ENCODE results near the gene HS3ST6.

Gene HS3ST6

GRCh38 chr16:1874854-1875253 lies 43.4 kb downstream of the HS3ST6 start:
- Histone ChIP-seq H3K4ac (ENCODE audit: low read depth in 1 of 2, low read length in 2 of 2) (no peak overlapping the region), H3K79me1 (replicated peaks; ENCODE audit: low read length, poor library complexity, severe bottlenecking) (no peaks in the 10 kb centered on the region), H3K4me1 (ENCODE audit: control insufficient read depth, insufficient read depth, low read depth, low read length) (peaks cover 14% of the 10 kb centered on the region), H2BK120ac (ENCODE audit: low read depth, low read length) (no peak overlapping the region), H3K23ac (ENCODE audit: low read length in 2 of 2) (no peak overlapping the region), H3K27ac (ENCODE audit: low read length, poor library complexity, severe bottlenecking) (no peak overlapping the region), H3K4me3 (ENCODE audit: insufficient read depth in 1 of 2, low read depth in 1 of 2, low read length in 2 of 2) (no peak overlapping the region), H2AFZ (ENCODE audit: low read depth, low read length) (no peak overlapping the region), H3K36me3 (ENCODE audit: control insufficient read depth in 1 of 2, insufficient read depth in 2 of 2, low read depth in 1 of 2, low read length in 2 of 2) (no peaks in the 10 kb centered on the region), H3K18ac (ENCODE audit: low read depth in 1 of 2, low read length in 2 of 2) (no peak overlapping the region), H3K27me3 (ENCODE audit: control insufficient read depth in 1 of 2, insufficient read depth in 1 of 2, low read length in 2 of 2) (peaks cover 5 to 57% of the 10 kb centered on the region in 2 experiments), H2BK12ac (ENCODE audit: low read length in 2 of 2) (no peak overlapping the region), H4K91ac (ENCODE audit: low read length) (no peak overlapping the region), H2BK15ac (ENCODE audit: low read depth, poor library complexity, severe bottlenecking) (no peak overlapping the region), H3K9ac (ENCODE audit: low read length) (no peak overlapping the region), H3K4me2 (ENCODE audit: low read length, poor library complexity, severe bottlenecking) (peak overlapping the region; percentile 40), H2AK5ac (ENCODE audit: low read length, severe bottlenecking) (no peak overlapping the region), H2BK5ac (ENCODE audit: low read depth, low read length, poor library complexity, severe bottlenecking) (no peak overlapping the region), H3K14ac (ENCODE audit: low read length in 2 of 2) (no peak overlapping the region), H4K8ac (ENCODE audit: low read length) (no peak overlapping the region), H3K9me3 (ENCODE audit: control insufficient read depth, low read length) (no peaks in the 10 kb centered on the region)
- no peak for DNase-seq
- WGBS = 71% methylated on average over 4 of the region's 6 CpGs

- no peaks in the 10 kb centered on the region for H3K9me3 ChIP-seq (ENCODE audit: control insufficient read depth, low read length)
- H3K36me3 ChIP-seq (ENCODE audit: control insufficient read depth in 1 of 2, insufficient read depth in 2 of 2, low read depth in 1 of 2, low read length in 2 of 2) = no peaks in the 10 kb centered on the region
- H3K79me1 ChIP-seq (replicated peaks; ENCODE audit: low read length, poor library complexity, severe bottlenecking) = no peaks in the 10 kb centered on the region
- peak within 1 kb of the TSS; percentile 18 for H3K27ac ChIP-seq (ENCODE audit: low read length, poor library complexity, severe bottlenecking)
- H3K18ac ChIP-seq (ENCODE audit: low read depth in 1 of 2, low read length in 2 of 2) = no peak within 1 kb of the TSS
- H3K4me2 ChIP-seq (ENCODE audit: low read length, poor library complexity, severe bottlenecking) = peak within 1 kb of the TSS; percentile 77
- H2BK15ac ChIP-seq (ENCODE audit: low read depth, poor library complexity, severe bottlenecking) = no peak within 1 kb of the TSS
- 11% methylated on average over 37 of the region's 68 CpGs for WGBS
- H3K4me1 ChIP-seq (ENCODE audit: control insufficient read depth, insufficient read depth, low read depth, low read length) = peaks cover 14% of the 10 kb centered on the region
- peak within 1 kb of the TSS in 1 of 2 experiments; percentile 28 for H3K14ac ChIP-seq (ENCODE audit: low read length in 2 of 2)
- no peak within 1 kb of the TSS for H2BK120ac ChIP-seq (ENCODE audit: low read depth, low read length)
- H2AFZ ChIP-seq (ENCODE audit: low read depth, low read length) = peak within 1 kb of the TSS; percentile 51
- no peak within 1 kb of the TSS for H3K4ac ChIP-seq (ENCODE audit: low read depth in 1 of 2, low read length in 2 of 2)
- H2AK5ac ChIP-seq (ENCODE audit: low read length, severe bottlenecking) = no peak within 1 kb of the TSS
- H3K4me3 ChIP-seq (ENCODE audit: insufficient read depth in 1 of 2, low read depth in 1 of 2, low read length in 2 of 2) = peak within 1 kb of the TSS; percentile 23 to 36
- H3K27me3 ChIP-seq (ENCODE audit: control insufficient read depth in 1 of 2, insufficient read depth in 1 of 2, low read length in 2 of 2) = peaks cover under 1 to 35% of the 10 kb centered on the region in 2 experiments
- DNase-seq = peak; percentile 39
- no peak within 1 kb of the TSS for H3K23ac ChIP-seq (ENCODE audit: low read length in 2 of 2)
- H2BK5ac ChIP-seq (ENCODE audit: low read depth, low read length, poor library complexity, severe bottlenecking) = no peak within 1 kb of the TSS
- H4K8ac ChIP-seq (ENCODE audit: low read length) = peak within 1 kb of the TSS; percentile 37
- no peak within 1 kb of the TSS for H3K9ac ChIP-seq (ENCODE audit: low read length)
- no peak within 1 kb of the TSS for H4K91ac ChIP-seq (ENCODE audit: low read length)
- no peak within 1 kb of the TSS for H2BK12ac ChIP-seq (ENCODE audit: low read length in 2 of 2)
Observed at GRCh38 chr16:1871974-1872635, 46.1 kb downstream of the HS3ST6 start, which contains the start of gene MEIOB. MEIOB (minus strand) TSS chr16:1872164; CDS start chr16:1868175, 3,989 bp downstream.

- H4K91ac ChIP-seq (ENCODE audit: low read length) = no peak overlapping the region
- no peak overlapping the region for H2BK15ac ChIP-seq (ENCODE audit: low read depth, poor library complexity, severe bottlenecking)
- H3K27ac ChIP-seq (ENCODE audit: low read length, poor library complexity, severe bottlenecking) = peak overlapping the region; percentile 18
- DNase-seq = peak; percentile 75
- no peak overlapping the region for H3K4me2 ChIP-seq (ENCODE audit: low read length, poor library complexity, severe bottlenecking)
- H2AK5ac ChIP-seq (ENCODE audit: low read length, severe bottlenecking) = no peak overlapping the region
- no peak overlapping the region for H3K14ac ChIP-seq (ENCODE audit: low read length in 2 of 2)
- no peak overlapping the region for H2BK5ac ChIP-seq (ENCODE audit: low read depth, low read length, poor library complexity, severe bottlenecking)
- peaks cover 0 to 34% of the 10 kb centered on the region in 2 experiments for H3K27me3 ChIP-seq (ENCODE audit: control insufficient read depth in 1 of 2, insufficient read depth in 1 of 2, low read length in 2 of 2)
- 31% methylated on average over 5 of the region's 9 CpGs for WGBS
- no peak overlapping the region for H3K4ac ChIP-seq (ENCODE audit: low read depth in 1 of 2, low read length in 2 of 2)
- no peak overlapping the region for H2BK12ac ChIP-seq (ENCODE audit: low read length in 2 of 2)
- no peak overlapping the region for H3K4me3 ChIP-seq (ENCODE audit: insufficient read depth in 1 of 2, low read depth in 1 of 2, low read length in 2 of 2)
- no peak overlapping the region for H3K9ac ChIP-seq (ENCODE audit: low read length)
- no peaks in the 10 kb centered on the region for H3K36me3 ChIP-seq (ENCODE audit: control insufficient read depth in 1 of 2, insufficient read depth in 2 of 2, low read depth in 1 of 2, low read length in 2 of 2)
- no peak overlapping the region for H4K8ac ChIP-seq (ENCODE audit: low read length)
- no peak overlapping the region for H2AFZ ChIP-seq (ENCODE audit: low read depth, low read length)
- H3K23ac ChIP-seq (ENCODE audit: low read length in 2 of 2) = no peak overlapping the region
- no peaks in the 10 kb centered on the region for H3K79me1 ChIP-seq (replicated peaks; ENCODE audit: low read length, poor library complexity, severe bottlenecking)
- H3K4me1 ChIP-seq (ENCODE audit: control insufficient read depth, insufficient read depth, low read depth, low read length) = peaks cover 14% of the 10 kb centered on the region
- H3K18ac ChIP-seq (ENCODE audit: low read depth in 1 of 2, low read length in 2 of 2) = no peak overlapping the region
- H3K9me3 ChIP-seq (ENCODE audit: control insufficient read depth, low read length) = no peaks in the 10 kb centered on the region
- H2BK120ac ChIP-seq (ENCODE audit: low read depth, low read length) = no peak overlapping the region
Observed at GRCh38 chr16:1870365-1871082, 47.7 kb downstream of the HS3ST6 start.

DNA sequence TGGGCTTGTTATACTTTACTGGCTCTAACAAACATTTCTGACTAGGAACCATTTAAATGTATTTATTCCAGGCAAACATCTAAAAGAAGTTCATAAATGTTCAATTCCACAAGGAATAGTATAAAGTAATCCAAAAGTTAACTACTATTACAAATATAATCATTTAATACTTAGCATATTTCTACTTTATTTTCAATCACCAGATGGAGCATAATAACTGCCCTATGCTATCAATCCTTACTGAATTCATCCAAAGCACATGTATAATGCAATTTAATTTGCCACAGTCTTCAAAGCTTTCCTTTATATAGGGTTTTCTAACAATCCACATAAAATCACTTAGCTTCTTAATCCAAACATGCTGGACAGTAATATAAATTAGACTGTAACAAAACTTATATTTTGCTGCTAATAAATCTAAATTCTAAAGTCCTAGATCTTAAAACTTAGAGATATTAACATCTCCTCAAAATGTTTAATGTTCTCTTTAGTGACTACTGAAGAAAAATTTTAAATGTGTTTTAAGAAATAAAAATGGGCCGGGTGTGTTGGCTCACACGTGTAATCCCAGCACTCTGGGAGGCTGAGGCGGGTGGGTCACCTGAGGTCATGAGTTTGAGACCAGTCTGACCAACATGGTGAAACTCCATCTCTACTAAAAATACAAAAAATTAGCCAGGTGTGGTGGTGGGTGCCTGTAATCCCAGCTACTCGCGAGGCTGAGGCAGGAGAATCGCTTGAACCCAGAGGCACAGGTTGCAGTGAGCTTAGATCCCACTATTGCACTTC lies 52.1 kb downstream of the HS3ST6 start:
- no peak overlapping the region for H3K4ac ChIP-seq (ENCODE audit: low read depth in 1 of 2, low read length in 2 of 2)
- no peak overlapping the region for H2BK15ac ChIP-seq (ENCODE audit: low read depth, poor library complexity, severe bottlenecking)
- no peak overlapping the region for H3K4me2 ChIP-seq (ENCODE audit: low read length, poor library complexity, severe bottlenecking)
- peak overlapping the region; percentile 26 for H3K9ac ChIP-seq (ENCODE audit: low read length)
- H3K14ac ChIP-seq (ENCODE audit: low read length in 2 of 2) = no peak overlapping the region
- no peak overlapping the region for H2BK5ac ChIP-seq (ENCODE audit: low read depth, low read length, poor library complexity, severe bottlenecking)
- WGBS = 70% methylated on average over 6 of the region's 6 CpGs
- peaks cover 0 to 29% of the 10 kb centered on the region in 2 experiments for H3K27me3 ChIP-seq (ENCODE audit: control insufficient read depth in 1 of 2, insufficient read depth in 1 of 2, low read length in 2 of 2)
- H3K36me3 ChIP-seq (ENCODE audit: control insufficient read depth in 1 of 2, insufficient read depth in 2 of 2, low read depth in 1 of 2, low read length in 2 of 2) = no peaks in the 10 kb centered on the region
- no peak overlapping the region for H3K23ac ChIP-seq (ENCODE audit: low read length in 2 of 2)
- H2BK120ac ChIP-seq (ENCODE audit: low read depth, low read length) = no peak overlapping the region
- no peak for DNase-seq
- H3K18ac ChIP-seq (ENCODE audit: low read depth in 1 of 2, low read length in 2 of 2) = no peak overlapping the region
- no peaks in the 10 kb centered on the region for H3K9me3 ChIP-seq (ENCODE audit: control insufficient read depth, low read length)
- H2AFZ ChIP-seq (ENCODE audit: low read depth, low read length) = no peak overlapping the region
- no peak overlapping the region for H3K4me3 ChIP-seq (ENCODE audit: insufficient read depth in 1 of 2, low read depth in 1 of 2, low read length in 2 of 2)
- H4K91ac ChIP-seq (ENCODE audit: low read length) = no peak overlapping the region
- H4K8ac ChIP-seq (ENCODE audit: low read length) = no peak overlapping the region
- no peak overlapping the region for H3K27ac ChIP-seq (ENCODE audit: low read length, poor library complexity, severe bottlenecking)
- no peak overlapping the region for H2BK12ac ChIP-seq (ENCODE audit: low read length in 2 of 2)
- H3K4me1 ChIP-seq (ENCODE audit: control insufficient read depth, insufficient read depth, low read depth, low read length) = no peaks in the 10 kb centered on the region
- H2AK5ac ChIP-seq (ENCODE audit: low read length, severe bottlenecking) = no peak overlapping the region
- no peaks in the 10 kb centered on the region for H3K79me1 ChIP-seq (replicated peaks; ENCODE audit: low read length, poor library complexity, severe bottlenecking)
